HEK293 (cell line): ENCODE data around the gene AFF2.

ENCODE experiments used
- CTCF ChIP-seq: fragments of 450-650 bp; formaldehyde crosslinking; IDR thresholded peaks from 2 replicates; pipeline ENCODE4 v1.5.1; 2016; ENCODE audit warnings: missing biosample characterization, missing genetic modification characterization
- MZF1 ChIP-seq: fragments of 450-650 bp; formaldehyde crosslinking; IDR thresholded peaks from 2 replicates; pipeline ENCODE4 v1.5.1; 2017; ENCODE audit warnings: missing biosample characterization, missing genetic modification characterization, borderline replicate concordance
- ZNF18 ChIP-seq: fragments of 450-650 bp; formaldehyde crosslinking; IDR thresholded peaks from 2 replicates; pipeline ENCODE4 v1.5.1; 2016; ENCODE audit warnings: missing biosample characterization, missing genetic modification characterization
- ZNF513 ChIP-seq: fragments of 450-650 bp; IDR thresholded peaks from 2 replicates; pipeline ENCODE4 v1.5.1; 2018; ENCODE audit warnings: missing biosample characterization, missing genetic modification characterization

- no peak for TF ChIP-seq CTCF (tag by site-specific recombination)
- TF ChIP-seq ZNF513: no peak
- TF ChIP-seq MZF1 (tag by site-specific recombination): no peak
- TF ChIP-seq ZNF18 (tag by site-specific recombination): no peak
These were observed 113.2 kb downstream of the AFF2 start for GRCh38 chrX:148613636-148614035.
